Measurements from ENCODE around the gene SCN2A. TPM values are rescaled to one million over a fixed set of nuclear protein-coding genes. Genes with fewer than 3 reads are reported as not detected.

SCN2A gene
- polyA plus RNA-seq, 1 donor (not counting 4 experiments of a cell fraction or from before 2014, with no cell fraction given) = 1.0 TPM

DNA sequence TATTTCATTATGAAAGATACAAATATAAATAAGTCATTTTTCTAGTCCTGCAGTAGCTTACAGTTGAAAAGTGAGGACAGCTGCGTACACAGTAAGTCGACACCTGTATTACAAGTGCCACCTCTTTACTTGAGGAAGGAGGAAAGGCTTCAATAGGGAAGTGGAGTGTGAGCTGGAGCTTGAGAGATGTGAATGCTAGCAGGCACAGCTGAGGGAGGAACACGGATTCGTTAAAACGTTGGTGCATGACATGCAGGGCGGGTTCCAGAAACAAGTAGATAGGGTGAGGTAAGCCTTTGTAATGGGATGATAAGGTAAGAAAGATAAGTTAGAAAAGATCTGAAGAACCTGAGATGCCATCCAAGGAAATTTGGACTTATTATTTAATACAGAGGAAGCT lies 132.1 kb downstream of the SCN2A start:
- Histone ChIP-seq H3K27me3 (ENCODE audit: control insufficient read depth, extremely low read depth, insufficient read depth, low read length) (no peaks in the 10 kb centered on the region), H2AFZ (ENCODE audit: control insufficient read depth, low read length) (peak overlapping the region; percentile 7), H4K20me1 (ENCODE audit: control insufficient read depth, extremely low read depth, insufficient read depth, low read length) (no peaks in the 10 kb centered on the region), H3K36me3 (ENCODE audit: control insufficient read depth in 2 of 2, extremely low read depth in 1 of 2, insufficient read depth in 2 of 2, low read length in 2 of 2) (no peaks in the 10 kb centered on the region), H3K27ac (ENCODE audit: control insufficient read depth, insufficient read depth, low read length) (no peak overlapping the region), H3K9me1 (ENCODE audit: control insufficient read depth, extremely low read depth, insufficient read depth, low read length) (no peaks in the 10 kb centered on the region), H3K4me2 (ENCODE audit: control insufficient read depth, extremely low read depth, insufficient read depth, low read depth, low read length) (no peak overlapping the region), H3K9ac (ENCODE audit: control insufficient read depth, extremely low read depth, insufficient read depth, low read length) (no peak overlapping the region), H3K9me3 (ENCODE audit: control insufficient read depth, low read depth, low read length) (no peaks in the 10 kb centered on the region), H3K4me1 (ENCODE audit: control insufficient read depth, extremely low read depth, insufficient read depth, low read length) (no peaks in the 10 kb centered on the region), H3K79me2 (ENCODE audit: control insufficient read depth, insufficient read depth, low read length) (no peaks in the 10 kb centered on the region), H3K4me3 (ENCODE audit: control insufficient read depth in 2 of 3, extremely low read depth in 1 of 3, insufficient read depth in 2 of 3, low read depth in 1 of 3, low read length in 3 of 3) (no peak overlapping the region)
- FAIRE-seq (no peak), DNase-seq (ENCODE audit: low read depth, low spot score) (no peak)
- dilution Hi-C loops (cut with MboI; ENCODE audit: extremely low pct_ligation_motif_present, low sequenced_read_pairs) = no loop called here
- TF ChIP-seq EZH2 (IDR thresholded peaks at IDR 0.05; ENCODE audit: low read length) = no peak
- TF ChIP-seq, protein P1, sequence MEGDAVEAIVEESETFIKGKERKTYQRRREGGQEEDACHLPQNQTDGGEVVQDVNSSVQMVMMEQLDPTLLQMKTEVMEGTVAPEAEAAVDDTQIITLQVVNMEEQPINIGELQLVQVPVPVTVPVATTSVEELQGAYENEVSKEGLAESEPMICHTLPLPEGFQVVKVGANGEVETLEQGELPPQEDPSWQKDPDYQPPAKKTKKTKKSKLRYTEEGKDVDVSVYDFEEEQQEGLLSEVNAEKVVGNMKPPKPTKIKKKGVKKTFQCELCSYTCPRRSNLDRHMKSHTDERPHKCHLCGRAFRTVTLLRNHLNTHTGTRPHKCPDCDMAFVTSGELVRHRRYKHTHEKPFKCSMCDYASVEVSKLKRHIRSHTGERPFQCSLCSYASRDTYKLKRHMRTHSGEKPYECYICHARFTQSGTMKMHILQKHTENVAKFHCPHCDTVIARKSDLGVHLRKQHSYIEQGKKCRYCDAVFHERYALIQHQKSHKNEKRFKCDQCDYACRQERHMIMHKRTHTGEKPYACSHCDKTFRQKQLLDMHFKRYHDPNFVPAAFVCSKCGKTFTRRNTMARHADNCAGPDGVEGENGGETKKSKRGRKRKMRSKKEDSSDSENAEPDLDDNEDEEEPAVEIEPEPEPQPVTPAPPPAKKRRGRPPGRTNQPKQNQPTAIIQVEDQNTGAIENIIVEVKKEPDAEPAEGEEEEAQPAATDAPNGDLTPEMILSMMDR (optimal IDR thresholded peaks at IDR 0.05 in 1 of 3, IDR thresholded peaks at IDR 0.05 in 1 of 3, conservative IDR thresholded peaks at IDR 0.05 in 1 of 3; ENCODE audit: extremely low read depth in 1 of 3, insufficient read depth in 2 of 3, low read length in 3 of 3) = no peak

DNA sequence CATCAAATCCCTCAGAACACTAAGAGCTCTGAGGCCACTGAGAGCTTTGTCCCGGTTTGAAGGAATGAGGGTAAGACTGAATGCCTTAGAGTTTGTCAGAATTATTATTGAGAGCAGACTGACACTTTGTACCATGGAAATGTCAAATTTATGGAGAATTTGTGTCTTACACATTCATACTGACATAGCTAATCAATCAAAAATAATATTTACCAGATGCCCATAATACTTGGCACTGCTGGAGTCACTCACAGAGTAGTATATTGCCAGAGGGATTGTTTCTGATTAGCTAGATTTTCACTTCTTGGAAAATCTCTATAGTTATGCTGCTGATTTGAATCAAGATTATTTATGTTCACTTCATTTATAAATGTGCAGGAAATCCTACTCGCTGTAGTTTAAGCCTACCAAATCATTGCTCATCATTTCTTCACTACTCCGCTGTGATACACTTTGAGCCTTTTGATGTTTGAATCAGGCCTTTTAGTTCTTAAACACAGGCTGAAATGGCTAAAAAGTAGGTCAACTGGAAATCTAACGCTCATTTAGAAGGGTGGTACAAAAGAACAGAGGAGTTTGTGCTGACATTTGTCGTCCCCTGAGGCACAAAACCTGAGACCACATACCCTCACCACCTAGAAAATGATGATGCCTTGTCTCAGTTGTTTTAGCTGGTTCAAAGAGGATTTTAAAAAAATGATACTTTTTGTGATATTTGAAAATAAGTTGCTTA lies 134.2 kb downstream of the SCN2A start:
- dilution Hi-C loops (cut with MboI; ENCODE audit: extremely low pct_ligation_motif_present, low sequenced_read_pairs) = no loop called here

More for the DNA sequence above, 134.2 kb downstream of the SCN2A start:
- H3K4me2 ChIP-seq (ENCODE audit: control insufficient read depth, extremely low read depth, insufficient read depth, low read depth, low read length) = no peak overlapping the region
- H3K9me1 ChIP-seq (ENCODE audit: control insufficient read depth, extremely low read depth, insufficient read depth, low read length) = no peaks in the 10 kb centered on the region
- H4K20me1 ChIP-seq (ENCODE audit: control insufficient read depth, extremely low read depth, insufficient read depth, low read length) = no peaks in the 10 kb centered on the region
- peak overlapping the region; percentile 22 for H2AFZ ChIP-seq (ENCODE audit: control insufficient read depth, low read length)
- no peak for TF ChIP-seq EZH2 (IDR thresholded peaks at IDR 0.05; ENCODE audit: low read length)
- TF ChIP-seq, protein P1 (optimal IDR thresholded peaks at IDR 0.05 in 1 of 3, IDR thresholded peaks at IDR 0.05 in 1 of 3, conservative IDR thresholded peaks at IDR 0.05 in 1 of 3; ENCODE audit: extremely low read depth in 1 of 3, insufficient read depth in 2 of 3, low read length in 3 of 3) = no peak
- H3K36me3 ChIP-seq (ENCODE audit: control insufficient read depth in 2 of 2, extremely low read depth in 1 of 2, insufficient read depth in 2 of 2, low read length in 2 of 2) = no peaks in the 10 kb centered on the region
- DNase-seq (ENCODE audit: low read depth, low spot score) = no peak
- H3K9ac ChIP-seq (ENCODE audit: control insufficient read depth, extremely low read depth, insufficient read depth, low read length) = no peak overlapping the region
- no peaks in the 10 kb centered on the region for H3K27me3 ChIP-seq (ENCODE audit: control insufficient read depth, extremely low read depth, insufficient read depth, low read length)
- FAIRE-seq = no peak
- H3K9me3 ChIP-seq (ENCODE audit: control insufficient read depth, low read depth, low read length) = no peaks in the 10 kb centered on the region
- no peak overlapping the region for H3K27ac ChIP-seq (ENCODE audit: control insufficient read depth, insufficient read depth, low read length)
- H3K4me1 ChIP-seq (ENCODE audit: control insufficient read depth, extremely low read depth, insufficient read depth, low read length) = no peaks in the 10 kb centered on the region
- H3K79me2 ChIP-seq (ENCODE audit: control insufficient read depth, insufficient read depth, low read length) = no peaks in the 10 kb centered on the region
- H3K4me3 ChIP-seq (ENCODE audit: control insufficient read depth in 2 of 3, extremely low read depth in 1 of 3, insufficient read depth in 2 of 3, low read depth in 1 of 3, low read length in 3 of 3) = no peak overlapping the region

Data from keratinocyte (primary cell).